GM12891 (cell line): Measurements from ENCODE around the gene HSPBAP1.

ENCODE experiments used
- PAX5 ChIP-seq: IDR thresholded peaks from 2 replicates; pipeline ENCODE4 v1.6.1; 2011; ENCODE audit warnings: low read length, moderate library complexity, mild to moderate bottlenecking; ENCODE audit not compliant: insufficient read depth, severe bottlenecking
- POLR2A ChIP-seq: IDR thresholded peaks from 2 replicates; pipeline ENCODE4 v1.6.1; 2011; ENCODE audit warnings: low read depth, low read length, control low read depth
- POLR2AphosphoS5 ChIP-seq: IDR thresholded peaks from 2 replicates; pipeline ENCODE4 v1.6.1; 2011; ENCODE audit warnings: low read depth, low read length, control low read depth
- POU2F2 ChIP-seq: IDR thresholded peaks from 2 replicates; pipeline ENCODE4 v1.6.1; 2011; ENCODE audit warnings: low read depth, mild to moderate bottlenecking, control low read depth, low read length, moderate library complexity
- SPI1 ChIP-seq: IDR thresholded peaks from 2 replicates; pipeline ENCODE4 v1.6.1; 2011; ENCODE audit warnings: low read depth, low read length, control low read depth
- TAF1 ChIP-seq: IDR thresholded peaks from 2 replicates; pipeline ENCODE4 v1.6.1; 2011; ENCODE audit warnings: low read depth, low read length, control low read depth

DNA sequence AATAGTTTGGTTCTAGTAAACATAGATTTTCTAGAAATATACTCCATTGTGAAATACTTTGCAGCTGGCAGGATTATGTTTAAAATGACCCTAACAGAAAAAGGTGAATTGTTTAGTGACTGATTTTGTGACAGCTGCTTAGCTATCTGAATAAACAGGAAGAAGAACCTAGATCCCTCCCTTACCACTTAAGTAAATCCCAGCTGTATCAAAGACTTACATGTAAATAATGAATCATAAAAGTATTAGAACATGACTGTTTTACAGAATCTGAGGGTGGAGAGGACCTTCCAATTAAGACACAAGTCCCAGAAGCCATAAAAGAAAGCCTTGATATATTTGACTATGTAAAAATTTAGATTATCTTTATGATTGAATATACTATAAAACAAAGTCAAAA, 17.1 kb upstream of the HSPBAP1 start:
- TF ChIP-seq POLR2AphosphoS5 (no peak), SPI1 (no peak), POLR2A (no peak), TAF1 (no peak), PAX5 (no peak), POU2F2 (no peak)
